ENCODE measurements around the gene ZNF764. TPM values are rescaled to one million over a fixed set of nuclear protein-coding genes. Genes with fewer than 3 reads are reported as not detected.

The ZNF764 gene
- total and polyA plus RNA-seq, 9 of the 15 experiments (the other 6 are each of a cell fraction or from before 2014, with no cell fraction given), result 0.69 to 10.1 (median 4.1) TPM

GRCh38 chr16:30534368-30535105, 23.6 kb downstream of the ZNF764 start, which contains the start of gene ZNF747 (continued):
- TF ChIP-seq RREB1 (CRISPR knock-in tag; IDR thresholded peaks at IDR 0.05) (no peak), DPF2 (IDR thresholded peaks at IDR 0.05) (0 out of 2 replicates have a peak, but pooled peaks have one; percentile 4), SAFB (IDR thresholded peaks at IDR 0.05; ENCODE audit: borderline replicate concordance, low read depth, low read length) (peak; percentile 65; the same call in 1 of the 2 replicates), BRF1 (IDR thresholded peaks at IDR 0.05; ENCODE audit: borderline replicate concordance, extremely low read depth, insufficient read length) (no peak), ZFP36 (IDR thresholded peaks at IDR 0.05; ENCODE audit: low read depth, low read length, partially characterized antibody) (no peak), VEZF1 (CRISPR knock-in tag; IDR thresholded peaks at IDR 0.05) (peak; percentile 91), DMBX1 (CRISPR knock-in tag; IDR thresholded peaks at IDR 0.05; ENCODE audit: borderline replicate concordance) (peak; percentile 67; the same call in 1 of the 2 replicates), PHF20 (IDR thresholded peaks at IDR 0.05; ENCODE audit: partially characterized antibody) (peak; percentile 69), POLR2AphosphoS5 (IDR thresholded peaks at IDR 0.05; ENCODE audit: control insufficient read depth, insufficient read depth, low read depth, low read length) (peak; percentile 80), FOXJ3 (CRISPR knock-in tag; IDR thresholded peaks at IDR 0.05) (no peak), ZBTB7A (IDR thresholded peaks at IDR 0.05; ENCODE audit: borderline replicate concordance, control insufficient read depth, low read depth, low read length) (peak; percentile 64), ZNF134 (CRISPR knock-in tag; conservative IDR thresholded peaks at IDR 0.05) (no peak), ZNF143 (CRISPR knock-in tag; IDR thresholded peaks at IDR 0.05) (0 out of 2 replicates have a peak, but pooled peaks have one; percentile 35), SREBF2 (CRISPR knock-in tag; IDR thresholded peaks at IDR 0.05) (no peak), THAP12 (CRISPR knock-in tag; IDR thresholded peaks at IDR 0.05) (peak; percentile 47; the same call in 1 of the 2 replicates)

Measured in K562 (cell line).